Left hindlimb (tissue), 1 donor: Measurements from ENCODE around the gene ZNF398.
"Not testable (repeated sequence)": the region's sequence is repeated elsewhere in the genome, so short reads cannot be mapped to it uniquely, and the experiment has no call there.

ENCODE experiments used
- DNase-seq: peaks from one replicate; pipeline ENCODE4 v3.0.0-alpha.2; 2018

Gene ZNF398, protein sequence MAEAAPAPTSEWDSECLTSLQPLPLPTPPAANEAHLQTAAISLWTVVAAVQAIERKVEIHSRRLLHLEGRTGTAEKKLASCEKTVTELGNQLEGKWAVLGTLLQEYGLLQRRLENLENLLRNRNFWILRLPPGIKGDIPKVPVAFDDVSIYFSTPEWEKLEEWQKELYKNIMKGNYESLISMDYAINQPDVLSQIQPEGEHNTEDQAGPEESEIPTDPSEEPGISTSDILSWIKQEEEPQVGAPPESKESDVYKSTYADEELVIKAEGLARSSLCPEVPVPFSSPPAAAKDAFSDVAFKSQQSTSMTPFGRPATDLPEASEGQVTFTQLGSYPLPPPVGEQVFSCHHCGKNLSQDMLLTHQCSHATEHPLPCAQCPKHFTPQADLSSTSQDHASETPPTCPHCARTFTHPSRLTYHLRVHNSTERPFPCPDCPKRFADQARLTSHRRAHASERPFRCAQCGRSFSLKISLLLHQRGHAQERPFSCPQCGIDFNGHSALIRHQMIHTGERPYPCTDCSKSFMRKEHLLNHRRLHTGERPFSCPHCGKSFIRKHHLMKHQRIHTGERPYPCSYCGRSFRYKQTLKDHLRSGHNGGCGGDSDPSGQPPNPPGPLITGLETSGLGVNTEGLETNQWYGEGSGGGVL

DNA sequence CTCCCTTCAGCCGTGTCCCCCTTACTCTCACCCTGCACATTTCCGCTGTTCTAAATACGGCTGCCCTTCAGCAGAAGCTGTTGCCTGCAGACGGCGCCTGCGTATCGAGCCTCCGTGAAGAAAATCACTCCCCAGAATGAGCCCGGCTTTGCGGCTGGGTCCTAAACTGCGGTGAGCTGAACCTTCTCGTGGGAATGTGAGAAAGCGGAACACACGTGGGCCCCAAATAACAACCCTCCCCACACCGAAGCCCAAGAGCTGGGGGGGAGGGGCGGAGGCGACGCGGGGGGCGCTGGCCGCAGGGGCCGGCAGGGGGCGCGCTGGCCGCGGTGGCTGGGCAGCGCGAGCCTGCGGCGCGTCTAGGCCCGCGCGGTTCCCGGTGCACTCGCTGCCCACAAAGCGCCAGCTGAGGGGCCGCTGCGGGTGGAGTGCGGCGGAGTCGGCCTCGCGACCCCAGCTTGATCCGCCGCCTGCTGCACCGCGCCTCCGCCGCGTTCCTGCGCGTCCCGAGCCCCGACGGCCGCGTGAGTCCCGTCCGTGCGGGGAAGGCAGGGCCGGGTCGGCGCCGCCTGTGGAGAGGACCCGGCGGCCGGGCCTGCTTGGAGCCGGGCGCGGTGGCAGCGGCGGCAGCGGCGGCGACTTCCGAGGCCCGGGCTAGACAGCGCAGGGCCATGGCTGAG, at the start of gene ZNF398:
TSS of gene ZNF398 (plus strand) at position 382 of the 680 bp plus-strand sequence. CDS start at position 672, 290 bp downstream.
- peak; percentile 85 for DNase-seq

DNA sequence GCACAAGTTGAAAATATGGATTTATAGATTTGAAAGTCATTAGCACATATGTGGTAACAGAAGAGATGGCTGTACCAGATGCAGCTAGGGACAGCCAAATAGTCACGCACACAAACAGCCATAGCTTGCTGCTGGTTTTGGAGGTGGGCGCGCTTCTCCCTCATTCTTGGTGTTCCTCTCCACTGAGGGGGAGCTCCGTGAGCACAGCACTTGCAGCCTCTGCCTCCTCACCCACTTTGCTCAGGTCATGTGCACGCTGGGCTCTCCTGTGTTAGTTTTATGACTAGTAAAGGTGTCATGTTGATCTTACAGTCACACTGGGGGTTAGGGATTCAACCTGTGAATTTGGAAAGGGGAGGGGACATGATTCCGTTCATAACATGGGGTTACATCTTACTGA, 48.2 kb upstream of the ZNF398 start:
- DNase-seq: no peak

DNA sequence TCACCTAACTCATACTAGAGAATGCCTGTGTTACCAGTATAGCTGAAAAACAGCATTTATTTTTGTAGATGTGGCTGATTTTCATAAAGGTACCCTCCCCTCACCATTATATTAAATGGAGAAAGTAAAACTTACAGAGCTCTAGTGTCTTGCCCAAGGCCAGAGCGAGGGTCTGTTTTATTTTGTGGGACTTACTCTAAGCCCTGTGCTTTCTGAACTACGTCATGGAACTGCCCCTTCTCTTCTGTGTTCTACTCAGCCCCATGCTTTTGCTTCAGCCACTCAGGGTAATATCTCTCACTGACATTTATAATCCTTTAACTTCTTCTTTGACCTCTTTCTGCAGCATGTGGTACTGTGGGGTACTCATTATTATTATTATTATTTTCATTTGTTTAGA, 46.4 kb upstream of the ZNF398 start:
- no peak for DNase-seq

DNA sequence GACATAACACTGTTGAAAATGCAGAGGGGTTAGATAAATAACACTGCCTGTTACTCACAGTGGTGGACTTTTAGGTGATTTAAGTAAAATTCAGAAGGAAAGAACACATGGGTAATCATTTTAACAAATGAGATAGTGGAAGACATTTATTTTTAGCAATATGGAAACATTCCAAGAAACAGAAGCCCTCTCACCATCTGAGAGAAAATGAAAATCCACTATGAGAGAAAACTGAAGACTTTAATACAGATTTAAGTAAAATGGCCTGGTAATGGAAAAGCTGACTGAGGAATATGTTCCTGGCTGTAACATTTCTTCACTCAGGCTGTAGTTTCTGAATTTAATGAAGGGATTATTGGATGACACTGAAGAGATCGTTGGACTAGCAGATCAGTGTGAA, 44.6 kb upstream of the ZNF398 start:
- DNase-seq: no peak

DNA sequence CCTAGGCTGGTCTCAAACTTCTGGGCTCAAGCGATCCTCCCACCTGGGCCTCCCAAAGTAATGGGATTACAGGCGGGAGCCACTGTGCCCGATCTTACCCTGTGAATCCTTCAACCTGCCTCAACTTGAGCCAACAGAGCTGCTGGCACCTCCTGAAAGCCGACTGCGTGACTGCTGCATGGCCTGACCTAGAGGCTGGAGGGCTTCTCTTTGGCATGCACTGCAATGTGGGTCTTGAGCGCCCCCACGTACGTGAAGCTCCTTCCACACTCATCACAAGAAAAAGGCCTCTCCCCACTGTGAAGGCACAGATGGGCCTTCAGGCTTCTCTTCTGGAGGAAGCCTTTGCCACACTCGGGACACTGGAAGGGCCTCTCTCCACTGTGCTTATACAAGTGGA, 43.8 kb upstream of the ZNF398 start:
- no peak for DNase-seq

DNA sequence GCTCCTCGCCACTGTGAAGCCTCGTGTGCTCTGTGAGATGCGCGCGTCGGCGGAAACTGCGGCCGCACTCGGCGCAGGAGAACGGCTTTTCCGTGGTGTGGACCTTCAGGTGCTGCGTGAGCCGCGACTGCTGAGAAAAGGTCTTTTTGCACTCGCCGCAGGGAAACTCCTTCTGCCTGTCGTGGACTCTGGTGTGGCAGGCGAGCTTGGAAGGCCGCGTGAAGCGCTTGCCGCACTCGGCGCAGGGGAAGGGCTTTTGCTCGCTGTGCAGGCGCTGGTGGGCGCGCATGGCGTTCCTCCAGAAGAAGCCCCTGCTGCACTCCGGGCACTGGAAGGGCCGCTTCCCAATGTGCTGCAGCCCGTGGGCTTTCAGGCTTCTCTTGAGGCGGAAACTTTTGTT, 43.0 kb upstream of the ZNF398 start:
- no peak for DNase-seq

DNA sequence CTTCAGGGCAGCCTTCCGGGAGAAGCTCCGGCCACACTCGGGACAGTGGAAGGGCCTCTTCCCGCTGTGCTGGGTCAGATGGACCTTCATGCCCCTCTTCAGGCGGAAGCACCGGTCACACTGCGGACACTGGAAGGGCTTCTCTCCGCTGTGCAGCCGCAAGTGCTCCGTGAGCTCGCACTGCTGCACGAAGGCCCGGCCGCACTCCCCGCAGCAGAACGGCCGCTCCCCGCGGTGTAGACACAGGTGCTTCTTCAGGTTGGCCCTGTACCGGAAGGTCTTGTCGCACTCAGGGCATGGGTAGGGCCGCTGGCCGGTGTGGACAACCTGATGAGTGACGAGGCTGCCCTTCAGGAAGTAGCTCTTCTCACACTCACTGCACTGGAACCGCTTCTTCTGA, 42.5 kb upstream of the ZNF398 start:
- no peak for DNase-seq

DNA sequence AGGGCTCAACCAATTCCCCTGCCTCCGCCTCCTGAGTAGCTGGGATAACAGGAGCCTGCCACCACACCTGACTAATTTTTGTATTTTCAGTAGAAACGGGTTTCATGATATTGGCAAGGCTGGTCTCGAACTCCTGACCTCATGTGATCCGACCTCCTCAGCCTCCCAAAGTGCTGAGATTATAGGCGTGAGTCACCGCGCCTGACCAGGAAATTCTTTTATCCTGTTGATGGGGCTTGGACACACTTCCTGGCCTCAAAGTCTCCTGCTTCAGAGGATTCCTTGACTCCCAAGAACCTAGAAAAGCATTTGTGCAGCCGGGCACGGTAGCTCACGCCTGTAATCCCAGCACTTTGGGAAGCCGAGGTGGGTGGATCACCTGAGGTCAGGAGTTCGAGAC, 37.3 kb upstream of the ZNF398 start:
- DNase-seq: no peak

DNA sequence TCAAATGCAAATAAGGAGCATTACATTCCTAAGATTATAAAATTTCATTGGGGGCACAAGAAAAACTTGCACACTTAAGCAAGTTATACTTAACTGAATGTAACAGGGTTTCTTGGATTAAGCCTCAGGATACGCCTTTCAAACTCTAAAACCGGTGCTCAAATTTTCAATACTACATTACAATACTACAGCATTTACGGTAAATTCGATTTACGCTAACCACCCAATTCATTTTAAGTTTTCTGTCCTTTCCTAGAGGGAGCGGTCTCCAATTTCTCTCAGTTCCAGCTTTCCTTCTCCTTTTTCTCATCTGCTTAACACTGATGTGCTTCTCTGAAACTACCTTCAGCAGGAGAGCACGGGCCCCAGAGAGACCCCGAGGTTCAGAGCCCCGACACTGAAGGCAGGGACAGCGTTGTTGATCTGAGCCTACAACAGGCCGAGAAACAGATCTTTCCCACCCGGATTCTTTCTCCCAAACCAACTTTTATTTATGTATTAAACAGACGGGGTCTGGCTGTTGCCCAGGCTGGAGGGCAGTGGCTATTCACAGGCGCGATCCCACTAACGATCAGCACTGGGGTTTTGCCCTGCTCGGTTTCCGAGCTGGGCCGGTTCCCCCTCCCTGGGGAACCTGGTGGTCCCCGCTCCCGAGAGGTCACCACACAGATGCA, 21.9 kb upstream of the ZNF398 start:
- DNase-seq: no peak

DNA sequence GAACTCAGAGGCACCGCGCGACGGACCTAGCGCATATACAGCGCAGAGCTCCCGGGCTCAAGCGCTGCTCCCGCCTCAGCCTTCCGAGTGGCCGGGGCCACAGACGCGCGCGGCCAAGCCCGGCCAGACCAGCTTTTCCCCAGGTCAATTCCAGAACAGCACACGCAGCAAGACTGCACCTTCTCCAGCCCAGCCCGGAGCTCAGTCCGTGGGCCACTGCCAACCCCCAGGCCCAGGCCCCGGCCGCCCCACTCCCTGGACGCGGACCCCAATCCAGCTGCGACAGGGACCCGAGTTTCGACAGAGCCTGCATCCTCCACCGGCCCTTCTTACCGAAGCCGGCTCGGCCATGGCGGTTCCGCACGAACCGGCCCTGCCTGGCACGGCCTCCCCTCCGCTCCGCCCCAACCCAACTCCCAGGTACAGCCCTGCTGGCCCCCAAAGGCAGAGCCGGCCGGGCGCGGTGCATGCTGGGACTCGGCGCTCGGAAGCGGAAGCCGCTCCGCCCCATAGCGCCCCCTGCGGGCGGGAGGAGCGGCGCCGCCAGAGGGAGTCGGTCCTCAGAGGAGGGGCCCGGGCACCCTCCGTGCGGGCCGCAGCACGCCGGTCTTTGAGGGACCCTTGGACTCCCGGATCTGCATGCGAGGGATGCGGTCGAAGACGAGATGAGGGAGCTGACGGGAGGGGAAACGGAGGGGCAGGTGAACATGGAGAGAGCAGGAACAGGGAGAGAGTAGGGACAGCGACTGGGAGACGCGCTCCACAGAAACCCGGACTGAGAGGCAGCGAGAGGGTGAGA, 21.2 kb upstream of the ZNF398 start, which contains the start of gene ZNF425:
TSS of gene ZNF425 (minus strand) at position 462 of the 799 bp plus-strand sequence. CDS start at position 351, 111 bp downstream.
- DNase-seq: peak; percentile 95

DNA sequence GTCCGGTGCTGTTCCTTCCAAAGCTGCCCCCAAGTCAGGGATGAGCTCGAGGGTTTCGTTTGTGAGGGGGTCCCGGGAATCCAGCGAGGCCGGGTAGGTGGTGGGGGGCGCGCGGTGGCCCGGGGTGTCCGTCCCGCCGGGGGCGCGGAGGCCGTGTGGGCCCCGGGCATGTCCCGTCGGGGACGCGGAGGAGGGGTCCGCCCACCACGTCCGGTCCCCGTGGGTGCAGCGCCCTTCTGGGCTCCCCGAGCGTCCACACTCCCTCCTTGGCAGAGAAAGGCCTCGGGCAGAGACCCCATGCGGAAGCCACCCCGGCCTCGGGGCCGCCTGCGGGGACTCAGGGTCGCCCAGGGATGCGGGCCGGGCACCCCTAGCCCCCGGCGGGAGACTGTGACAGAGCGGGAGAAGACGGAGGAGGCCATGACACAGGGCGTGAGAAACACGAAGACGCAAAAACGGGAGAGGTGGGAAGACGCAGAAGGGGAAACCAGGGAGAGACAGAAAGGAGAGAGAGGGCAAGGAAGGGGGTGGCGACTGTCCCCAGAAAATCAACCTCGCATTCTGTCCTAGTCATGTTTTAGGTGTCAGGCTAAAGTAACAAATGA, 20.5 kb upstream of the ZNF398 start:
- no peak for DNase-seq

DNA sequence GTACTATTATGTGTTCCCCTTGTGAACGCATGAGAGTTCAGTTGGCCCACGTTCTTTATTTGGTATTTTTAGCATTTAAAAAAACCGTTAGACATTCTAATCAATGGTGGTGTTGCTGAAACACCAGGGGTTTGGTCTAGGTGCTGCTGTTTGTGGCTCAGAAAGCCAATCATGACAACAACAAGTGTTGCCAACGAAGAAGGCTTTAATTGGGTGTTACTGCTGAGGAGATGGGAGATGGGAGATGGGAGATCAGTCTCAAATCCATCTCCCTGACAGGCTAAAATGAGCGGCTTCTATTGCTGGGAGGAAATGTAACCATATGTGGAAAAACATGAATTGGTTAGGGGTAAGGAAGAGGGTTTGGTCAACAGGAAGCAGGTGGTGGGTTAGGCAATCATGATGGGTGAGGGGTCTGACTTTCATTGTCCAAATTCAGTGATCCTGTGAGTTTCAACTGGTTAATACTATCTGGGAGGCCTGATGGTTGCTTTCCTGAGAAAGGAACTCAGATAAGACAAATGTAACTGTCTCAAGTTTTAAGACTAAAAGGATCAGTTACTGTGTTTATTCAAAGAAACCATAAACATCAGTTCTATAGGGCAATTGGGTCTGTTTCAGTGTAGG, 16.6 kb upstream of the ZNF398 start:
- no peak for DNase-seq

DNA sequence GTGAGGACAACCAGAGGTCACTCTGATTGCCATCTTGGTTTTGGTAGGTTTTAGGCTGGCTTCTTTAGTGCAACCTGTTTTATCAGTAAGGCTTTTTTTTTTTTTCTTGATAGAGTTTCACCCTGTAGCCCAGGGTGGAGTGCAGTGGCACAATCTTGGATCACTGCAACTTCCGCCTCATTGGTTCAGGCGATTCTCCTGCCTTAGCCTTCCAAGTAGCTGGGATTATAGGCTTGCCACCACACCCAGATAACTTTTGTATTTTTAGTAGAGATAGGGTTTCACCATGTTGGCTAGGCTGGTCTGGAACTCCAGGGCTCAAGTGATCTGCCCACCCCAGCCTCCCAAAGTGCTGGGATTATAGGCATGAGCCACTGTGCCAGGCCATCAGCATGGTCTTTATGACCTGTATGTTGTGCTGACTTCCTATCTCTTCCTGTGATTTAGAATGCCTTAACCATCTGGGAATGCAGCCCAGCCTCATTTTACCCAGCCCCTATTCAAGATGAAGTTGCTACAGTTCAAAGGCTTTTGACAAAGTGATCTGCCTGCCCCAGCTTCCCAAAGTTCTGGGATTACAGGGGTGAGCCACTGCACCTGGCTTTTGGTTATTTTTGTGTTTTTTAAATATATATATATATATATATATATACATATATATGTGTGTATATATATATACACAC, 14.1 kb upstream of the ZNF398 start:
- DNase-seq: no peak

DNA sequence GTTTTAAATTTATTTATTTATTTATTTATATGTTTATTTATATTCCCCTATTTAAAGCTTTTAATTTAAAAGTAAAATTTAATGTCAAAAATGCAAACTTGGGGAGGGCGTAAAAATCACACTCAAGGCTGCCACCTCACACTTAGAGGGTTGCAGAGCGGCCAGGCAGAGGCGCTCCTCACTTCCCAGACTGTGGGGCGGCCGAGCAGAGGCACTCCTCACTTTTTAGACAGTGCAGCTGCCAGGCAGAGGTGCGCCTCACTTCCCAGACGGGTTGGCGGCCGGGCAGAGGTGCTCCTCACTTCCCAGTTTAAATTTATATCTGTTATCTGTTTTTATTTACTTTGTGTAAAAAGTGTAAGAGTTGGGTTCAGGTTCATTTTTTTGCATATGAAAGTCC, 11.1 kb upstream of the ZNF398 start:
- DNase-seq: no peak

DNA sequence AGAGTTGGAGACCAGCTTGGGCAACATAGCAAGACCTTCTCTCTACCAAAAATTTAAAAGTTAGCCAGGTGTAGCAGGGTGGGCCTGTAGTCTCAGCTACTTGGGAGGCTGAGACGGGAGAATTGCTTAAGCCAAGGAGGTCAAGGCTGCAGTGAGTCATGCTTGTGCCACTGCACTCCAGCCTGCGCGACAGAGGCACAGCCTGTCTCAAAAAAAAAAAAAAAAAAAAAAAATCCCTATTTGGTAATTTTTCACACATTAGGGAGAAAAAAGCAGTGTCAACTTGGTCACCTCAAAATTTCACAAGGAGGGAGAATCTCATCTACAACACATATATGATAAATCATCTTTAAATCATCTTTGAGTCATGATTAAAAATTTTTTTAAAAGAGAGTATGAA, 6.4 kb upstream of the ZNF398 start:
- DNase-seq: no peak

DNA sequence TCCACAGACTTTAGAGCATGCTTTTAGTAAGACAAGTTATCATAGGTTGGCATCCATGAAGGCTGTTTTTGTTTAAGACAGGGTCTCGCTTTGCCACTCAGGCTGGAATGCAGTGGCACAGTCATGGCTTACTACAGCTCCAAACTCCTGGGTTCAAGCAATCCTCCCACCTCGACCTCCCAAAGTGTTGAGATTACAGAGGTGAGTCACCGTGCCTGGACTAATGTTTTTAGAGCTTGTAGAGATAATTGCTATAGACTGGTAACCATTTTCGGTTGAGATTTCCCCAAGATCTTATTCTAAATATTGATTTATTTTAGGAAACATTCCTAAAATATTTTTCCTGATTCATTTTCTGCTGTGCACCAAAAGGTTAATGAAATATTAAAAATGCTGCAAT, 5.4 kb upstream of the ZNF398 start:
- DNase-seq: no peak

DNA sequence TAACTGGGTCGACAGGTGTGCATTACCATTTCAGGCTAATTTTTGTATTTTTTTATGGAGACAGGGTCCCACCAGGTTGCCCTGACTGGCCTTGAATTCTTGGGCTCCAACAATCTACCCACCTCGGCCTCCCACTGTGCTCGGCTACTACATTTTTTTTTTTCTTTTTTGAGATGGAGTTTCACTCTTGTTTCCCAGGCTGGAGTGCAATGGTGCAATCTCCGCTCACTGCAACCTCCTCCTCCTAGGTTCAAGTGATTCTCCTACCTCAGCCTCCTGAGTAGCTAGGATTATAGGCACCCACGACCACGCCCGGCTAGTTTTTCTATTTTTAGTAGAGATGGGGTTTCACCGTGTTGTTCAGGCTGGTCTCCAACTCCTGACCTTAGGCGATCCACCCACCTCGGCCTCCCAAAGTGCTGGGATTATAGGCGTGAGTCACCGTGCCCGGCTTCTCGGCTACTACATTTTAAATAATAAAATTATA, 2.8 kb upstream of the ZNF398 start:
- DNase-seq: not testable (repeated sequence)

DNA sequence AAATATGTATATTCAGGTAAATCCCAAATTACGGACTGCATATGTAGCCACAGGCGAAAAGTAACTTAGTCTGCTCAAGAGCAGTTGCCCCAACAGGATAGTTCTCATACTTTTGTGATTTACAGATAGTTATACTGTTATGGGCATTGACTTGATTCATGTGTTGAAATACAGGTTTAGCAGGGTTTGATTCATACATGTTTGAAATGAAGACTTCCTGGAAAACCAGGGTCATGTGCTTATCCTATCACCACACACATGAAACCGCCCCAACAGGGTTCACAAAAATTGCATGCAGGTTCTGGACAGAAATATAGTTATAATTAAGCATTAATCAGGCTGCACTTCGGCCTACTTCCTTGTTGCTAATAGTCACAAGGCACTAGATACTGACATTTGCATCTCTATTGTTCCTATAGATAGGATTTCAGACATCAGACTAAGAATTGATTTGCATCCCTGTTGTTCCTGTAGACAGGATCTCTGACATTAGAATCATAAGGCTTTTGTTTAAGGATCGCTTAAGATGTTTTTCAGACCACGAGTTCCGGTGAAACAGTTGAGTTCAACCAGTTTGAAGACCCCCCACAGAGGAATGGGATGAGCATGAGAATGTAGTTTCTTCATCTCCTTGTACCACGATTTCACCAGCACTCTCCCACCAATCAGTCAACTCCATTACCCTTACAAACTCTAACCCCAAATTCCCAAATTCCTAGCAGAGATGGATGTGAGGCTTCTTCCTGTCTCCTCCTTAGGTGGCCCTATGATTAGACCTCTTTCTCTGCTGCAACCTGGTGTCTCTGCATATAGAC, 2.0 kb upstream of the ZNF398 start:
- no peak for DNase-seq

DNA sequence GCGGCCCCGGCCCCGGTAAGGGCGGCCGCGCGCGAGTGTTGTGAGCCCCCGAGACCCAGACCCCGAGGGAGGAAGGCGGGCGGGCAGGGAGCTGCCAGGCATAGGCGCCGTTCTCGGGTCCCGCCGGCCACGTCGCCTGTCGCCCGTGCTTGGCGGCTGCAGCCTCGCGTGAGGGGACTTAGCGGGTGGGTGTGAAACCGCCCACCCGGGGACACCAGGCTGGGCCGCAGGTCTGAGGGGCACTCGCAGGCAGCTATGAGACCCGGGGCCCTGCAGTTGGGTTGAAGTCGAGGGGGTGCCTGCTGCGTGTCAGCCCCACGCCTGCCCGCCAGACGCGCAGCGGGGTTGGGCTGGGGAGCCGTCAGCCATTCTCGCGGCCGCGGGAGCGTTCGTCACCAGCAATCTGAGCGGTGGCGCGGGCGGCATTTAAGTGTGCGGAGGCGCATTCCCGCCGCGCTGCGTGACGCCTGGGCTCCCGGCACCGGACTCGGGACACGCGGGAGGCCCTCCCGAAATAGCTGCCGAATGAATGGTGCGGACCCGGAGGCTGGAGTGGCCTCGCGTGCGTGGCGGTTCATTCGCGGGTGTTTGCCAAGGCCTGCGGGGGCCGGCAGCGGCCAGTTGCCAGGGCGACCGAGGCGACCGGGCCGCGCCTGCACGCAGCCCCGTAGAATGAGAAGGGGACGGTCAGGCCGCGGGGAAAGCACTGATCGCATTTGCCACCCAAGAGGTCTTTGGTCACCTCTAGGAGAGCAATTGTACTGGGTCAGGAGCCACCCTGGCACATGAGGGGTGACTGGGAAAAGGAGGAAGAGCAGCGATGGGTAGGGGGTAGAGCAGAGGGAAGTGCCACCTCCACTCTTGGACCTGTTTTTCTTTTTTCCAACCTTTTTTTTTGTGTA, 750 bp downstream of the ZNF398 start:
- peak; percentile 66 for DNase-seq
